GM18951 (cell line): ENCODE data around the gene B4GALNT4.
"Not testable (repeated sequence)": the region's sequence is repeated elsewhere in the genome, so short reads cannot be mapped to it uniquely, and the experiment has no call there.

Experiments
- POLR2A ChIP-seq: IDR thresholded peaks from 4 replicates; pipeline ENCODE4 v1.6.1; 2011; ENCODE audit warnings: mild to moderate bottlenecking; ENCODE audit not compliant: insufficient read length, insufficient read depth; ENCODE audit errors: extremely low read depth
- in situ Hi-C: fragments of 300-500 bp; cut with MboI; formaldehyde crosslinking; loops from one replicate; pipeline ENCODE4 v1.12.0; 2022; ENCODE audit warnings: low sequenced_read_pairs, mixed read lengths, inconsistent platforms; ENCODE audit not compliant: unreplicated experiment

The B4GALNT4 gene

DNA sequence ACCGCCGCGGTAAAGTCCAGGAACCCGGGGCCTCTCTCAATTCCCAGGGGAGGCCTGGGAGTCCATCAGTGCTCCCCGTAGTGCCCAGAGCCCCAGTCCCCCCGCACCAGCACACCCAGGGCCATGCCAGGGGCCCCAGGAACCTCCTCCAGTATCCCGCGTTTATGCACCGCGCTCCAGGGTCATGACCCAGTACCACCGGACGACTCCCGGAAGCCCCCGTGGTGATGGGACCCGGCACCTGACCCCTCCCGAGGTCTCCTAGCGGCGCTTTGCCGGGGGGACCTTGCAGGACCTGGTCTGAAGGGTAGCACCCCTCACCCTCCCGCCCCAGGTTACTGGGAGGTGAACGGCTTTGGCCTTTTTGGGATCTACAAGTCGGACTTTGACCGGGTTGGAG, 11.2 kb downstream of the B4GALNT4 start:
- in situ Hi-C loops, result no loop called here
- TF ChIP-seq POLR2A, result no peak

DNA sequence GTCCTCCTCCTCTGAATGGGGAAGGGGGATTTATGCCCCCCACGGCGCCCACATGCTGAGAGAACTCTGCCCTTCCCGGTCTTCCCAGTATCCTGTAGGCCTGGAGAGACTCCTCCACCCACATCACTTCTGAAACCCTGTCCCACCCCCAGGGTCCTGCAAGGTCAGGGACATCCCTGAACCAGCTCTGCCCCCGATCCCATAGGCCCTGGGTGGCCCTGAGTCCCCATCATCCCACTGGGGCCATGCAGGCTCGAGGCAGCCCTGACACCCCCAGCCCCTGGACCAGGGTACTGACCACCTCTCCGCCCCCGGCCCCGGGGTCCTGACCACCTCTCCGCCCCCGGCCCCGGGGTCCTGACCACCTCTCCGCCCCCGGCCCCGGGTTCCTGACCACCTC, 11.7 kb downstream of the B4GALNT4 start:
- TF ChIP-seq POLR2A, result no peak
- in situ Hi-C loops, result no loop called here

DNA sequence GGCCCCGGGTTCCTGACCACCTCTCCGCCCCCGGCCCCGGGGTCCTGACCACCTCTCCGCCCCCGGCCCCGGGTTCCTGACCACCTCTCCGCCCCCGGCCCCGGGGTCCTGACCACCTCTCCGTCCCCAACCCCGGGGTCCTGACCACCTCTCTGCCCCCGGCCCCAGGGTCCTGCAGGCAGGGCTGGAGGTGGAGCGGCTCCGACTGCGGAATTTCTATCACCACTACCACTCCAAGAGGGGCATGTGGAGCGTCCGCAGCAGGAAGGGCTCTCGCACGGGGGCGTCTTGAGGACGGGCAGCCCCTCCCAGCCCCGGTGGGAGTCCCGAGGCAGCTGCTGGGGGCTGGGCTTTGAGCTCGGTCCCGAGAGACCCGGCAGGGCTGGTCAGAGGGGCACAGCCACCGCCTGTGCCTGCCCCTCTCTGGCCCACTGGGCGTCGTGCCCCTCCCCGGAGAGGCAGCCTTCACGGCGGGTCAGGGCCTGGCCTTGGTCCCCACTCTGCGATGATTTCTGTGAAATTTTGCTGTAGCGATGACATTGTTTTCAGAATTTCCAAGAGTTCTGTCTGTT, 12.3 kb downstream of the B4GALNT4 start:
- in situ Hi-C loops, result no loop called here
- no peak for TF ChIP-seq POLR2A

DNA sequence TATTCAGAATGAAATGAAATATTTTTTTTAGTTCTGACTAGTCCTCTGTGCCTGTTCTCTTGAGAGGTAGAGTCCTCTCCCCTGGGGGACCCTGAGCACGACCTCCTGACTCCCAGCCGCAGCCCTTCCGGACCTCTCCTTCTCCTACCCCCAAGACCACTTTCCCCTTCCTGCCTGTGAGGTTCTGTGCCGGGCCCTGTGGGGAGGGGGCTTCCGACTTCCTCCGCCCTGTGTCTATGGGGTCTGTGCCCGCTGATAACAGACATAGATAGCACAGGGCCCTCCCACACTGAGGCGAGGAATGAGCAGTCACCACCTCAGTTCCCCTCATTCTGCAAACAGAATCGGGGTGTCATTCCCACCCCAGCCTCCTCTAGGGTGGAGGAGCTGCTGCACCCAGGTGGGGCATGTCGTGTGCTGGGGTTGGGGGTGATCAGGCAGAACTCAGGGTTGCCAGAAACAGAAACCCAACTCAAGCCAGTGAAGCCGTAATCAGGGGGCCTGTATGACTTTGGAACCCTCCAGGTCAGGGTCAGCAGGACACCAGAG, 12.9 kb downstream of the B4GALNT4 start:
- TF ChIP-seq POLR2A, result no peak
- in situ Hi-C loops, result no loop called here

DNA sequence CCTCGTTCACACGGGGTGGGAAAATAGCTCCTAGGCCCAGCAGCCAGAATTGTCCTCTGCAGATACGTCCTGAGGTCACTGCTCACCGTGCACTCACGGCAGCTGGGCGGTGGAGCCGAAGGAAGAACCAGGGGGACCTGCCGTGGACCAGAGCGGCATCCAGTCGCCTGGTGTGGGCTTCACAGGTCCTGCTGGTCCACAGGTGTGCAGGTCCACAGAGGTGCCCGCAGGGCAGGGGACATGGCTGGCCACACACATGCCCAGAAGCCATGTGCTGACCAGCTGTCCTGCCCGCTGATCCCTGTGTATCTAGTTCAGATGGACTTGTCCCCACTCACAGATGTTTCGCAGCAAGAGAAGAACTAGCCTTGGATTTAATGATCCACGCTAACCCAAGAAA, 14.1 kb downstream of the B4GALNT4 start:
- no peak for TF ChIP-seq POLR2A
- in situ Hi-C loops, result no loop called here

DNA sequence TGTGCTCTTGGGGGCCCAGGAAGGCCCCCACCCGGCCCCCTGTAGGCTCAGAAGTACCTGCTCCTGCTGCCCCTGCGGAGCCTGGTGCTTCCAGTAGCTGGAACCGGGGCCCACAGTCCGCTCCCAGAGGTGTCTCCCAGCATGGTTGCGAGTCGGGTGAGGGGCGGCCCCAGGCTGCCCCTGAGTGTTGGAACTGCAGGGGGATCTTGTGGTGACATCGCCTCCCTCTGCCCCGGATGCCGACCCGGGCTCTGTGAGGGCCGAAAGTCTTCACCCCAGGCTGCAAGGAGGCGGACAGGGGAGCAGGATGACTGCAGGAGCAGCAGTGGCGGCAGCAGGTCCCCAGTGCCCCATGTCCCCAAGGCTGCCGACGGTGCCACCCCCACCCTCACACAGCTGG, 15.2 kb downstream of the B4GALNT4 start:
- TF ChIP-seq POLR2A, result no peak
- in situ Hi-C loops, result no loop called here

DNA sequence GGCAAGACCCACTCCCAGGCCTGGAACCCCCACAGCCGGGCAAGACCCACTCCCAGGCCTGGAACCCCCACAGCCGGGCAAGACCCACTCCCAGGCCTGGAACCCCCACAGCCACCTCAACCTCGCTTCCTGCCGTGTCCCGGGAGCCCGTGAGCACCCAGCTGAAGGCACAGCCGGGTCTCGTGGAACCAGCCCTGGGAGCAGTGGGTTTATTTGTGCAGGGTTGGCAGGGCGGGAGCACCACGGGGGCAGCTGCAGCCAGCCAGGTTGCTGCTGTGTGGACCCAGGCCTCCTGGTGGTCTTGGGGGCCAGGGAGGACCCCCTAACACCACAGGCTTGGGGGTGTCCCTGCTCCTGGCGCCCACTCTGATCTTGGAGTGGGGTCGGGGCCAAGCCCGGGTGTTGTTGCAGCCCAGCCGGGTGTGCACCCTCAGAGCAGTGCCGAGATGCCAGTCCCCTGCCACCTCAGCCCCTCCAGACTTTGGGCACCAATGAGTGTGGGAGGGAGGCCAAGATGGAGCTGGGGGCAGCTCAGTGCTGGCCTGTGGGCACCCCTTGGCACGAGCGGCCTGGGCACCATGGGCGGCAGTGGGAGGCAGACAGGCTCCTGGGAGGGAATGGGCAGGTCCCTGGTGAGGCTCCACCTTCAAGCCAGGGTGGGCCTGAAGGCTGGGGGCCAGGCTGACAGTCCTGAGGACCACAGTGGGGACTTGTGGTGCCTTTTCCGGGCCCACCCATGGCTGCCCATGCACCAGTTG, 16.5 kb downstream of the B4GALNT4 start:
- no peak for TF ChIP-seq POLR2A
- in situ Hi-C loops, result no loop called here

DNA sequence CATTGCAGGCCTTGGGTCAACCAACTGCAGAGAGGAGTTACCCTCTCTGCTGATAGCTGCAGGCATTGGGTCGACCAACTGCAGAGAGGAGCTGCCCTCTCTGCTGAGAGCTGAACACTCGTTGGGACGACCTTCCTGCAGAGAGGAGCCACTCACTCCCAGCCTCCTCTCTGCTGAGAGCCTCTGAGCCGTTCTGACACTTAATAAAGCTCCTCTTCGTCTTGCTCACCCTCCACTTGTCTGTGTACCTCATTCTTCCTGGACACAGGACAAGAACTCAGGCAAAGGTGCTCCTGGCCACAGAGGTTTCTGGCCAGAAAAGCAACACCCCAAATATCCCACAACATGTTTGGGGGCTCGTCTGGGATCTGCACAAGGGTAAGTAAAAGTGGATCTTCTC, 17.2 kb downstream of the B4GALNT4 start:
- in situ Hi-C loops, result no loop called here
- TF ChIP-seq POLR2A, result no peak

DNA sequence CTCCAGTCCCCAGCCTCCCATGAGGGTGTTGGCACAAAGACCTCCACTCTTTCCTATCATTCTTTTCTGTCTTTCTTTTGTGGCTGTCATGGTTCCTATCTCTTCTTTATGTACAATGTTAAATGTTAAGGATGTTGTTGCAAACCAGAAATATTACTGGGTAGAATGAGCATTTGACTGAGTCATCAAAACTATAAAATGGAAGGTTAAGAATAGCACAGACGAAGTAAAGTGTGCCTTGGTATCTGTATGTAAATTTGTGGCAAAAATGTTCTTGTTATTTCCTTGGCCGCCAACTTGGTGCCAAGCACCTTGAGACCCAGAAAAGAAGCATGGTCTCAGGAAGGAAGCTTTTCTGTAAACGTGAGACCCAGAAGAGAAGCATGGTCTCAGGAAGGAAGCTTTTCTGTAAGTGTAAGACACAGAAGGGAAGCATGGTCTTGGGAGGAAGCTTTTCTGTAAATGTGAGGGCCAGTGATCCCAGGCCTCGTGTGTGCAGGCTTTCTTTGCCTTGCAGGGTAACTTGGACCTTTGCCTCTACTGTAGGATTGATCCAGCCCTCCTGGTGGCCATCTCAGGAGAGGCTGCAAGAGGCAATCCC, 18.0 kb downstream of the B4GALNT4 start:
- in situ Hi-C loops, result no loop called here
- TF ChIP-seq POLR2A, result no peak

DNA sequence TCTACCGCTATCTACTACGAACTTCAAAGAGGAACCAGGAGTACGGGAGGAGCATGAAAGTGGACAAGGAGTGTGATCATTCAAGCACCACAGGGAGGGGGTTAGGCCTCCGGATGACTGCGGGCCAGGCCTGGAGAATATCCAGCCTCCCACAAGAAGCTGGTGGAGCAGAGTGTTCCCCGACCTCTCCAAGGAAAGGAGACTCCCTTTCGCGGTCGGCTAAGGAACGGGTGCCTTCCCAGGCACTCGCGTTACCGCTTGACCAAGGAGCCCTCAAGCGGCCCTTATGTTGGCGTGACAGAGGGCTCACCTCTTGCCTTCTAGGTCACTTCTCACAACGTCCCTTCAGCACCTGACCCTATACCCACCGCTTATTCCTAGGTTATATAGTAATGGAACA, 20.1 kb downstream of the B4GALNT4 start:
- in situ Hi-C loops, result not testable (repeated sequence)

DNA sequence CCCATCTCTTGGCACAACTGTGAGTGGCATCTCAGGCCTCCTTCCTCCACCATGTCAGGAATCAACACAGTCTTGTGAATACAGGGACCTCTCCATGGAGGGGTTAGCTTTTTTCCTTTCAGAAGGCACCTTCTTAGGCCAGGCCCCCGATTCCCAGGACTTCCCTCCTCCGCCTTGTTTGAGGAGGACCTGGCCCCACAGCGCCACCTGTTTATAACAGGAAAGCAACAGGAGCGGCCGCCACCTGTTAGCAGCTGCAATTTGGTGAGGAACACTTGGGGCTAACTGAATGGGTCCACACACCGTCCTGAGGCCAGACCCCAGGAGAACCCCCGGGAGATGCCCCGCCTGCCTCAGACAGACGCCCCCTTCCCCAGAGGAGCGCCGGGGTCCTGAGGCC, 20.9 kb downstream of the B4GALNT4 start:
- no peak for TF ChIP-seq POLR2A
- in situ Hi-C loops, result no loop called here

DNA sequence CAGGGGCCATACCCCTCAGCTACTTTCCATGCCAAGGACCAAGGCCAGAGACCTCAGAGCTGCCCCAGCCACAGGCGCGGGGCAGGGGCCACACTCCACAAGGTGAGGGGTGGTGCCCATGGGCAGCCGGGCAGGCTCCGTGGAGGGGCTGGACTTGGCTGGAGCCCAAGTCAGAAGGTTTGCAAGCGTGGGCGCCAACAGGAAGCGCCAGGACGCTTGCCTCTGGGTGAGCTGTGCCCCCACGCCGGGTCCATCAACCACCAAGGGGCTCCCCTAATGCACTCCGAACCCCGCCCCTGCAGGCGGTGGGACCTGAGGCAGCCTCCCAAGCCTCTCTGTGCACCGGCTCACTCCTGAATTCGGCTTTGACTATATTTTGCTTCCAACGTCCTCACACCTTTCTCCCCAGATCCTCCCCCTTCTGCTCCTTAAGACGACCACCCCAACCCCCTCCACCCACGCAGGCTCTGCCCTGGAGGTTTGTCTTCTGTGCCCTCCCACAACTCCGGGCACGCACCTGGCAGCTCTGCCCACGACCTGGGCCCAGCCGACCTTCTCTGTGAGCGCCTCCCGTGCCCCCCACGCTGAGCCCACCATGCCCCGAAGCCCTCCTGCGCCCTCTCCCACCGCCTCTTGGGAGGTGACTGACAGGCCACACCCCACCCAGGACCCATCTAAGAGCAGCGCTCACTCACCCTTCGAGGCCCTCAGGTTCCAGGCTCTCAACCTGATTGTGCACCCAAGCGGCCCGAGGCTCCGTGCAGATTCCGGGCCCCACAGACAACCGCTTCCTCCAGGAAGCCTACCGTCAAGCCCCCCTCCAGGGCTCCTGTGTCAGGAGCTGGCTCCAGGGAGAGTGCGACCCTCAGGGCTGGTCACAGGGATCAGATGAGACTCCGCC, 22.1 kb downstream of the B4GALNT4 start:
- no peak for TF ChIP-seq POLR2A
- in situ Hi-C loops, result no loop called here

DNA sequence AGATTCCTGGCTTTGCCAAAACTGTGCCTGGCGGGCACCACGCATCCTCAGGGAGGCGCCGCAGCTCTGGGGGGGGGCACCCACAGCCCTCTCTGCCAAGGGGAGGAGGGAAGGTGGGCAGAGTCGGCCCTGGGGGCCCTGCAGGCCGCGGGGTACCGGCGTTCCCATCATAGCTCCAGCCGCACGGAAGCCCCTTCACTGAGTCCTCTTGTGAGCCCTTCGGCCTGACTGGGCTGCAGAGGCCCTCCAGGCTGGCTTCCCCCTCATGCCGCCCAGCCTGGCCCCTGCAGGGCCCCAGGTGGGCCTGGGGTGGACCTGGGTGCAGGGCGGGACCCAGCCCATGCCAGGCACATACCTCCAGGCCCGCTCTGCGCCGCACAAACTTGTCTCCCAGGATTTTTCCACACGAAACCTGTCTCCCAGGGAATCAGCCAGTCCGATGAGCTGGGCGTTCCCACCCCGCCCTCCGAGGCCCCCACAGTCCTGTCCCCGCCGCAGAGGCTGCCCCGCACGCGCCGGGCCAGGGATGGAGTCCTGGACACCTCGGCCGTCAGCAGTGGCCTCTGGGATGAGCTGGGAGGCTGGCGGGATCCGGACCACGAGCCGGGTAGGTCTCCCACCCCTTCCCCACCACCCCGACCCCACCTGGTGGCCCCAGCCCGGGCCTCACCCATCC, 22.9 kb downstream of the B4GALNT4 start:
- in situ Hi-C loops, result no loop called here
- no peak for TF ChIP-seq POLR2A
